ENCODE measurements around the gene RAB4B.
A peak's percentile ranks its signal among the peaks of the same experiment; 100 is the strongest.
"Not testable (repeated sequence)": the region's sequence is repeated elsewhere in the genome, so short reads cannot be mapped to it uniquely, and the experiment has no call there.

The RAB4B gene

DNA sequence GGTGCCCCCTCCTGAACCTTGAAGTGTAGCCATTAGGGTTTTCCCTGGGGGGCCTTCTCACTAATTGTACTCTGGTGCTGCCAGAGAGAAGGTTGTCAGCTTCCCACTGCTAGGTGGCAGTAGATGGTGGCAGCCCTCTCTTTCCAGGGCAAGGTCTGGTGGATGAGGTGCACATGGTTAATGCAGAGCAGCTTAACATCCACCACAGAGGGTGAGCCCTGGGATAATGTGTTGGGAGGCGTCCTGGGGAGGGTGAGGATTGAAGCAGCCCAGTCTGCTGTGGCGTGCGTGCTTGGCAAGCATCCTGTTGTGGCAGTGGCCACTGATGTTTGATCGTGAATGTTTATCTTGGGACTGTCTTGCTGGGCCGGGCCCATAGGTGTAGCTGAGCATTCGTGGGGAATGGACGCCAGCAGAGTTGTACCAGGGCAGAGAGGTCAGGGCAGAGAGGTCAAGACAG, 26.8 kb downstream of the RAB4B start:
- no peak for DNase-seq

DNA sequence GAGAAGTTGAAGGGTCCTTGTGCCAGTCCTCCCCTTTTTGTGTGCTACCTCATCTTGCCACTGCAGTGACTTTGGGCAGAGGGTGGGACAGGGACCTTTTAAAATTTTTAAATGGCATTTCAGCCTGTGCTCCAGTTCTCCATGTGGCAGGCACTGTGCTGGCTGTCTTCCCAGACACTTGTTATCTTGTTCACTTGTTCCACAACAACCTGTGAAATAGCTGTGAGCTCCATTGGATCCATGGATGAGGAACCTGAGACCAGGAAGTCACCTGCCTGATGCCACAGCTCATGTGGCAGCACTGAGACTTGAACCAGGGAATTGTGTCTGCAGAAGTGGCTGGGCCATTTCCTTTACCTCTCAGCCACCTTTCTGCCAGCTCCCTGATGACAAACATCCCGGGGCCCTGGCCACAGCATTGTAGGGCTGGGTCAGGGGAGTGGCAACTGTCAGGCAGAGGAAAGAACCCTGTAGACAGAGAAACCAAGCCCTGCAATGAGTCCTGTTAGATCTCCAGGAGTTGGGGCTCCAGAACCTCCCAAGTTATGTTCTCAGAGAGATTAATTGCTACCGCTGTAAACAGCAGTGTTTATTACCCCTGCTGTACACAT, 27.3 kb downstream of the RAB4B start:
- DNase-seq, result no peak

DNA sequence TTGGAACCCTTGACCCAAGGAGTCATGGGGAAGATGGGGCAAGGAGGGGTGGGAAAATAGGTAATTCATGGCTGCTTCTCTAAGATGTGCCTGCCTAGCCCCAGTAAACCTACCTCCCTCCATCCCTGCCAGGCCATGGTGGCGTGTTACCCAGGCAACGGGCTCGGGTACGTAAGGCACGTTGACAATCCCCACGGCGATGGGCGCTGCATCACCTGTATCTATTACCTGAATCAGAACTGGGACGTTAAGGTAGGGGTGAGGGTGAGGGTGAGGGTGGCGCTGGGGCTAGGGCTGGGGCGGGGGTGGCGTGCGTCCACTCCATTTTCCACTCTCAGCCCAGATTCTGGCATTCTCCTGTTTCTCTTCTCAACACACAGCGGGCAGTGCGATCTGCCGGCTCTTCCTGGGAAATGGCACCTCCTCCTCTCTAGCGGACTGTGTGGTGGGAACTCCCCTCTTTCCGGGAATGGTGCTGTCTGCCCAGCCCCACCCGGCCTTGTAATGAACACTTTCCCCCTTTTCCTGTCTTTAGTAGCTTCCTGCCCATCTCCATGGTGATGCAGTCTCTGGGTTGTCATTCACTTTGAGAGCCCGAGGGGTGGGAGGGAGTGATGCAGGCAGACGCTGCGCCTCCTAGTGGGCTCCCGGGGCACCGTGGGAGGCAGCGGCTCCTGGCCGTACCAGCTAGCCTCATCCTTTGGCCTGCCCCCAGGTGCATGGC, 28.5 kb downstream of the RAB4B start:
- DNase-seq, result peak; percentile 96

DNA sequence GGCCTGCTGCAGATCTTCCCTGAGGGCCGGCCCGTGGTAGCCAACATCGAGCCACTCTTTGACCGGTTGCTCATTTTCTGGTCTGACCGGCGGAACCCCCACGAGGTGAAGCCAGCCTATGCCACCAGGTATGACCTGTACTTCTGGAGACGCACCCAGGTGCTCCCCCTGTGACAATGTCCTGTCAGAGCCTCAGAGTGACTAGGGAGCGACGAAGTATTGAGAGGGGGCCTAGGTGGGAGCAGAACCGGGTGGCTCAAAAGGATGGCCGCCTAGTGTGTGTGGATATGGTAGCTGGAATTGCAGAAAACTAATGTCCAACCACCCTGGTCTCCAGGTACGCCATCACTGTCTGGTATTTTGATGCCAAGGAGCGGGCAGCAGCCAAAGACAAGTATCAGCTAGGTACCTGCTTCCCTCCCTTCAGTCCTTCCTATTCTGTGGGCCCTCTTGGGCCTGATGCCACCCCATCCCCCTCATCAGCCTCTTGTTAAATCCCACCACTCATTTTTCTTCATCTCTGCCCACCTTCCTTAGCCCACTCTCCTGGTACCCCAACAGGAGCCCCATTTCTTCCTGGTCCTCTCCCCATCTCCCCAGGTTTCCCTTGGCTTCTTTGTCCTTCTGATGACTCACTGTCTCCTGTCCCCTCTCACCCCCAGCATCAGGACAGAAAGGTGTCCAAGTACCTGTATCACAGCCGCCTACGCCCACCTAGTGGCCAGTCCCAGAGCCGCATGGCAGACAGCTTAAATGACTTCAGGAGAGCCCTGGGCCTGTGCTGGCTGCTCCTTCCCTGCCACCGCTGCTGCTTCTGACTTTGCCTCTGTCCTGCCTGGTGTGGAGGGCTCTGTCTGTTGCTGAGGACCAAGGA, 29.3 kb downstream of the RAB4B start:
- no peak for DNase-seq

DNA sequence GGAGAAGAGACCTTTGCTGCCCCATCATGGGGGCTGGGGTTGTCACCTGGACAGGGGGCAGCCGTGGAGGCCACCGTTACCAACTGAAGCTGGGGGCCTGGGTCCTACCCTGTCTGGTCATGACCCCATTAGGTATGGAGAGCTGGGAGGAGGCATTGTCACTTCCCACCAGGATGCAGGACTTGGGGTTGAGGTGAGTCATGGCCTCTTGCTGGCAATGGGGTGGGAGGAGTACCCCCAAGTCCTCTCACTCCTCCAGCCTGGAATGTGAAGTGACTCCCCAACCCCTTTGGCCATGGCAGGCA, 29.9 kb downstream of the RAB4B start:
- DNase-seq, result no peak

DNA sequence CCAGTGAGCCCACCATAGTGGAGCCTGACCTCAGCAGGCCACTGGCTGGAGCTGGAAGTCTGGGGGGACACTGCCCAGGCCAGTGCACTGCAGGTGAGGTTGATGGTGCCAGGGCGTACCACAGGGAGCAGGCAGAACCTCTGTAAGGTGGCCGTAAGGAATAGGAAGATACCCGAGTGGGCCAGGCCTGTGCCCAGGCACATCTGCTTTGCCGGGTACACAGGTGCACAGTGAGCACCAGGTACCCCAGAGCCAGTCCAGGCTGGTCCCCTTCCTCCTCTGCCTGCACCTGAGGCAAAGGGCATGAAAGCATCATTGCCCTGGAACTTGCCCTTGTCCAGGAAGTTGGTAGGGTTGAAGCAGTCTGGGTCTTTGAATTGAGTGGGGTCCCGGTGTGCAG, 30.4 kb downstream of the RAB4B start:
- DNase-seq, result no peak

DNA sequence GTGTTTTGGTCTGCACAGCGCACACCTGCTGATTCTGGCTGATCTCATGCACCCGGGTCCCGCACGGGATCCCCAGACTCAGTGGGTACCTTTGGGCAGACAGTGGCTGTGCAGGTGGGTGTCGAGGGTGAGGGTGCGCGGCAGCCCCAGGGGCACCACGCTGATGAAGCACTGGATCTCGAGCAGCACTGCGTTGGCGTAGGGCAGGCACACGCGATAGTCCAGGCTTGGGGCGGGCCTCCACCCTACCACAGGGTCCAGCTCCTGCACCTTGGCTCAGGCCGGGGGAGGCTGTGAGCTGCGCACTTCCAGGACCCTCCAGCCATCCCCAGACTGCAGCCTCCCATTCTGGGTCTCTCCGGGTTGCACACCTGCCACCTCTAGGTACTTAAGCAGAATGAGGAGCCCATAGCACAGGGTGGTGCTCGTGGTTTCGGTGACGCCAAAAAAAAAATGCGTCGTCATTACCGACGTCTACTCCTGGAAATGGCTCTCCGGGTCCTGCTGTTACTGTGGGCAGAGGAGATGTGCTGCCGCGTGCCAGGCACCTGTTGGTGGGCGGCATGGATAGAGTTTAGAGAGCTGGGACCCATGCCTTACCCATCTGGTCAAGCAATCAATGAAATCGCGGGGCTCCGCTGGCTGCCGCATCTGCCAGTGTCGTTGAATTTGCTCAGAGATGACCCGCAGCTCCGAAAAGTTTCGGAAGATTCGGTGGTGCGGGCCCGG, 31.5 kb downstream of the RAB4B start:
- no peak for DNase-seq

DNA sequence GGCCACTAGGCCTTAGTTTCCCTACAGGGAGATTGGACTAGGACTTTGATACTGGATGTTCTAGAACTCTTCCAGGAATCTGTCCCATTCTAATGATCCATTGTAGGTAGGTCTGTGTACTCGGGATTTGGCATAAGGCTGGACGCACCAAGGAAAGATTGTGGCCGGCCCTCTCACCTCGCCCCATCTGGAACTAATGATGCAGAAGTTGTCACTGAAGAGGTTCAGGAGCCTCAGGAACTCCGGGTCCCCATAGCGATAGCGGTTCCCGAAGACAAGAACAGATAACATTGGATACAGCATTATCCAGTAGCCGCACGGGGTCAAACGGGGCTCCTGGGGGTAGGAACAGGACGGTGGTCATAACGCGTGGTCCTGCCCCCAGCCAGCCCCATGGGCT, 32.1 kb downstream of the RAB4B start:
- no peak for DNase-seq

DNA sequence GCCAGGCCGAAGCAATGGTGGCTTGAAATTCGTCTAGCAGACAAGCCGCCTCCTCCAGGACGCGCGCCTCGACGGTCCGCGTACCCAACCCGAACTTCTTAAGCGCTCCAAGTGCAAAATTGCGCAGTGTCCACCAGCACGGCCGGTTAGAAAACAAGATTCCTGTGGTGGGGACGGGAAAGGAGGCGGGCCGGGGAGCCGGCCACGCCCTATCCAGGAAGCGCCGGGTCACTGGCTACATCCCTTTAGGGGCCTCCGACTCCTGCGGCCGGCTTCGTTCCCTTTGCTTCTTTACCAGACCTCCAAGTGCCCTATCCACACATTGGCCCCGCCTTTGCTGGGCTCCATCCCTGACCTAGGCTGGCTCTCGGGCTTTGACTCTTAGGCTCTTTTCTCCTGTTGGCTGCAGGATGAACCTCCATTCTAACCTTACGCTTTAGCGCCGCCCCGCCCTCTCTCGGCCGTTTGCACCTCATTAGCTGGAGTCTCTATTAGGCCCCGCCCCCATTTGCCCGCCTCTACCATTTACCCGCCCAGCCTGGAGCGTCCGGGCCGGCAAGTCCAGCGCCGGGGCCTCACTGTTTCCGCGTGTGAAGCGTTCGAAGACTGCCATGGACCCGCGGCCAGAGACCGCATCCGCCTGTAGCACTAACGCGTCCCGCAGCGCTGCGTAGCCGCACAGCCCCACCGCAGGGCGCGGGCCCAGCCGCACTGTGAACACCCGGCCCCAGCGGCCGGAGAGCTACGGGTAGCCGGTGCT, 32.8 kb downstream of the RAB4B start:
- not testable (repeated sequence) for DNase-seq

DNA sequence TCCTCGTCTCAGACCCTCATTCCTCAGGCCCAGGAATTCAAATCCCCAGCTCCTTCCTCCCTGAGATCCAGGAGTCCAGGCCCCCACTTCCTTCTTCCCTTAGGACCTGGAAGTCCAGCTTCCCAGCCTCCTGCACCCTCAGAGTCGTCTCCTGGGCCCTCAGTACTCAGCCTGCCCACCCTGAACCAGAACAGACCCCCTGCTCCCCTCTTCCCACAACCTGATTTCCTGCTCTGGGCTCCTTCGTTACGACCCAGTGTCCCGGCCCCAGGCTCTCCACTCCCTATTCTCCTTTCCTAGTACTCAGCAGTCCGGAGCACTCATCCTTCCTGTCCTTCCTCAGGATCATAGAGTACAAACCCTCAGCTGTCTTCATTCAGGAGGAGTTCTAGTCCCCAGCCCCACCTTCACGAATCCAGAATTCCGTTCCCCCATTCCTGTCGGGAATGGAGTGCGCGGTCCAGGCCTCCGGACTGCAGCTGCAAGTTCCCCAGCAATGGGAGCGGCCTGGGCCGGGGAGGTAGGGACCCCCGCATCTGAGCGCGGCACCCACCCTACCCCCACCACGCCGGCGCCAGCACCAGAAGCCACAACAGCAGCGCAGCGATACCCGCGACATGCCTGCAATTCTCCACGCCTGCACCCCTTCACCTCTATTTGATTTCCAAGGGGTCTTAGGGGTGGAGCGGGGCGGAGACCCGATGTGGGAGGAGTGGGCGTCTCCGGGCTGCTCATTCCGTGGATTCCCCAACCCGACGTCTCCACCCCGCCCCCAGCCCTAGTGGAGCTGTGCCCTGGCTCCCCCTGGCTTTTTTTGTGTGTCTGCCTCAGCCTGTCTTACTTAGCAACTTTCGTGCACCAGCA, 33.7 kb downstream of the RAB4B start:
- DNase-seq, result no peak

DNA sequence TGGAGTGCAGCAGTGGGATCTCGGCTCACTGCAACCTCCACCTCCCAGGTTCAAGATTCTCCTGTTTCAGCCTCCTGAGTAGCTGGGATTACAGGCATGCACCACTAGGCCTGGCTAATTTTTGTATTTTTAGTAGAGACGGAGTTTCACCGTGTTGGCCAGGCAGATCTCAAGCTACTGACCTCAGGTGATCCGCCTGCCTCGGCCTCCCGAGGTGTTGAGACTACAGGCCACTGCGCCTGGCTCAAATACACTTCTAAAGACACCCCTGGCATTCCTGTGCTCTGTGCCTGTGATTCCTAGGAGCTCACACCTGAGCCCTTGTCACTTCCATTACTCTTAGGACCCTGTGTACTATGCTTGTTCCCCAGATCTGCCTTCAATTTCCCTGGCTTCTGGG, 34.5 kb downstream of the RAB4B start:
- DNase-seq, result not testable (repeated sequence)

DNA sequence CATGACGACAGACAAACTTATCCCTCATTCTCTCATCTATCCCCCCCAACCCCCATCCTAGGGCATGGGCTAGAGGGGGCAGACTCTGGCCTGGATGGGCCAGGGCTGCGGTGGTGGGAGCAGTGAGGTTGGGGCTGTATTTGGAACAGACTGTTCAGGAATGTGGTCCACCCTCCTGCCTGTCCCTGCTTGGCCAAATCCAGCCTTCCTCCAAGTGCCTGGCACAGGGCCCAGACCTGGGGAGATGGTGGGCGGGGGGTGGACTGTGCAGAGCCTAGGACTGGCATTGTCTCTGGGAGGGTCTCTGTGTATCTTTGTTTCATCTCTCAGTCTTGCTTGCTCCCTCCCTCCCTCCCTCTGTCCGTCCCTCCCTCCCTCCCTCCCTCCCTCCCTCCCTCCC, 35.1 kb downstream of the RAB4B start:
- DNase-seq, result no peak

DNA sequence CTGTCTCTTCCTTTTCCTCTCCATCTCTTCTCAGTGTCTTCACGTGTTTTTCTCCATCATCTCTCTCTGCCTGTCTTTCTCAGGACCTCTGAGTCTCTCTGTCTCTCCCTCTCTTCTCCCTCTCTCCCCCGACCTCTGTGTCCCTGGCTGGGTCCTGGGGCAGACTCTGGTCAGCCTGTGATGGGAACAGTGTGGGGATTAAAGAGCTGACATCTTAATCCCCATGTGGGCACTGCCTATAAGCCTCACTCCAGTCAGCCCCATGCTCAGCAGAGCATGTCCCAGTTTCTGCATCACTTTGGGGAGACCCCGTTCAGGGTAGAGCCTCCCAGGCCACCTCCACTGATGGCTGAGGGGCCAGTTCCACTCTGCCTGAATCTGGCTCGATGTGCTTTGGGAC, 37.2 kb downstream of the RAB4B start:
- no peak for DNase-seq

DNA sequence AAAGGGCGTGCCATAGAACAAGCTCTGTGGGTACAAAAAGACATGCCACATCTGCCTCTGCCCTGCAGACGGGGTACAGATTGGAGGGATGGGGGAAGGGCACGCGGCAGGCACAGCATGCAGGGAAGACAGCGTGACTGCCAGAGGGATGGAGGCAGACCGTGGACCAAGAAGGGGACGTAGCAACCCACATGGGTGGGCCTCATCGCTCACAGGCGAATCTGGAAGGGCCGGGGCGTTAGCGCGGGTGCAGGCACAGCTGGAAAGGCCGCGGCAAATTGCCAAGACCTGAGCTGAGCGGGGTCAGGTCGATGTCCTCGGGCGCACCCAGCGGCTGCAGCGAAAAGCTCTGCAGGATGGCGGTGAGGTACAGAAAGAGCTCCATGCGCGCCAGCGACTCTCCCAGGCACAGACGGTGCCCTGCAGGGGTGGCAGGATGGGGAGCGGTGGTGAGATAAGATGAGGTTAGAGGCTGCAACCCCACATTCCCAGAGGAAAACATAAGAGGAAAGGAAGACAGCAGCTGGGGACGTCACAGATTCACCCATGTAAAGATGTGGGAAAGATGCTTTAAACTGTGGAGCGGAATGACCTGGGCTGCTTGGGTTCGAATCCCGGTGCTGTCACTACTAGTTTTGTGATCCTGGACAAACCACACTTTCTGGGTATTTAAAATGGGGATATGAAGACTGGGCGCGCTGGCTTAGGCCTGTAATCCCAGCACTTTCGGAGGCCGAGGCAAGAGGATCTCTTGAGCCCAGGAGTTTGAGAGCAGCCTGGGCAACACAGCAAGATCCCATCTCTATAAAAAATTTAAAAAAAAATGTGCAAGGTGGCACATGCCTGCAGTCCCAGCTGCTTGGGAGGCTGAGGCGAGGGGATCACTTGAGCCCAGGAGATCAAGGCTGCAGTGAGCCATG, 40.7 kb downstream of the RAB4B start:
- not testable (repeated sequence) for DNase-seq

DNA sequence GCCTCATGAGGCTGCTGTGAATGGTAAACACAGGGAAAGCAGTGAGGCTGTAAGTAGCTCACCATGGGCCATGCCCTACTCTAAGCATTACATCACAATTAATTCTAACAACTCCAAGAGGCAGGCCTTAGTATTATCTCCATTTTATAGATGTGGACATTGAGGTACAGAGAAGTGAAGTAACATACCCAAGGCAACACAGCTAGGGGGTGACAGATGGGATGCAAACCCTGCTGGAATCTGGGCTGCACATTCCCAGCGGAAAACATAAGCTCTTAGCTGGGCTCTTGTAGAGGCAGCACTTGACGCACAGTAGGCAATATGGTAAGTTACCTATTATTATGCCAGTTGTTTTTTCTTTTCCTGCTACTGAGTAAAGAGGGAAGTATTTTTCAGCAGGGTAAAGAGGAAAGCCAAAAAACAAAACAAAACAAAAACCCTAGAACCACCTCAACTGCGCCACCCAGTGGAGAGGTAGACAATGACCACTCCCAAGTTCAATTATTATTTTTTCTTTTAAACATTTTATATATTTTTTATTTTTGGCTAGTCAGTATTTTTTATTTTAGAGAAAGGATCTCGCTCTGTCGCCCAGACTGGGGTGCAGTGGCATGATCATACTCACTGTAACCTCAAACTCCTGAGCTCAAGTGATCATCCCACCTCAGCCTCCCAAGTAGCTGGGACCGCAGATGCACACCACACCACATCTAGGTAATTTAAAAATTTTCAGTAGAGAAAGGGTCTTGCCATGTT, 41.6 kb downstream of the RAB4B start:
- DNase-seq, result not testable (repeated sequence)

DNA sequence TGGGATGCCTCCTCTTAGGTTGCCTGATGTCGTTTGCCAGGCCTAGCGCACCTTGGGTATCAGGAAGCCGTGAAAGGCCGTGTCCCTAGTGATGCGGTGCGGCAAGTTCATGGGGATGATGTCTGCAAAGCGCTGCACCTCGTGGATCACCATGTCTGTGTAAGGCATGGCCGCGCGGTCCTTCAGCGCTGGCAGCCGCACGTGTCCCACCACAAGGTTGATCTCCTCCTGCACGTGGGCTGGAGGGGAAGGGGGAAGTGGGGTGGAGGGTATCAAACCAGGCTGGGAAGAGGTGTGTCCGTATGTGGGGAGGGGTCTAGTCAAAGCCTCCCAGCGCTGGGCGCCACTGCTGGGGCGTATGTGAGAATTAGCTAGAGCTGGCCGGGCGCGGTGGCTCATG, 44.1 kb downstream of the RAB4B start:
- DNase-seq, result no peak

DNA sequence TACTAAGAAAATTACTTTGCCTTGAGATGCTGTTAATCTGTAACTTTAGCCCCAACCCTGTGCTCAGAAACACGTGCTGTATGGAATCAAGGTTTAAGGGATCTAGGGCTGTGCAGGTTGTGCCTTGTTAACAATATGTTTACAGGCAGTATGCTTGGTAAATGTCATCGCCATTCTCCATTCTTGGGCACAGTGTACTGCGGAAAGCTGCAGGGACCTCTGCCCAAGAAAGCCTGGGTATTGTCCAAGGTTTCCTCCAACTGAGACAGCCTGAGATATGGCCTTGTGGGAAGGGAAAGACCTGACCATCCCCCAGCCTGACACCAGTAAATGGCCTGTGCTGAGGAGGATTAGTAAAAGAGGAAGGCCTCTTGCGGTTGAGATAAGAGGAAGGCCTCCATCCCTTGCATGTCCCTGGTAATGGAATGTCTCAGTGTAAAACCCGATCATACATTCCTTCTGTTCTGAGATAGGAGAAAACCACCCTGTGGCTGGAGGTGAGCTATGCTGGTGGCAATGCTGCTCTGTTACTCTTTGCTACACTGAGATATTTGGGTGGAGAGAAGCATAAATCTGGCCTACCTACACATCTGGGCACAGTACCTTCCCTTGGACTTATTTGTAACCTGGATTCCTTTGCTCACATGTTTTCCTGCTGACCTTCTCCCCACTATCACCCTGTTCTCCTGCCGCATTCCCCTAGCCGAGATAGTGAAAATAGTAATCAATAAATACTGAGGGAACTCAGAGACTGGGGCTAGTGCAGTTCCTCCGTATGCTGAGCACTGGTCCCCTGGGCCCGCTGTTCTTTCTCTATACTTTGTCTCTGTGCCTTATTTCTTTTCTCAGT, 44.9 kb downstream of the RAB4B start:
- not testable (repeated sequence) for DNase-seq

DNA sequence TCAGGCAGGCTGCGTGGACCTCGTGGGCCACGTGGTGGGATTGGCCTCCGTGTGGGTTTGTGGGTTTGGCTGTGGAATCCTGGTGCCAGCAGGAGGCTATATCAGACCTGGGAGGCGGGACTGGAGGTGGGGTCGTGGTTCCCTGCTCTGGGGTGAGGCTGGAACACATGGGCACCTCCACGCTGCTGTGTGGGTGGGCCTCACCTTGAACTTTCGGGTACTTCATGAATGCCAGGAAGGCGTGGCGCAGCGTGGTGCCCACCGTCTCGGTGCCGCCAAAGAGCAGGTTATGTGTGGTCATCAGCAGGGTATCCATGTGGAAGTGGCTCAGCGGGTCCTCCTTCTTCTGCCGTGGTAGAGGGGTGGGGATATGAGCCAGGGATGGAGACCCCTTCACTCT, 46.9 kb downstream of the RAB4B start:
- not testable (repeated sequence) for DNase-seq
